ENCODE measurements around the gene URGCP.

DNA sequence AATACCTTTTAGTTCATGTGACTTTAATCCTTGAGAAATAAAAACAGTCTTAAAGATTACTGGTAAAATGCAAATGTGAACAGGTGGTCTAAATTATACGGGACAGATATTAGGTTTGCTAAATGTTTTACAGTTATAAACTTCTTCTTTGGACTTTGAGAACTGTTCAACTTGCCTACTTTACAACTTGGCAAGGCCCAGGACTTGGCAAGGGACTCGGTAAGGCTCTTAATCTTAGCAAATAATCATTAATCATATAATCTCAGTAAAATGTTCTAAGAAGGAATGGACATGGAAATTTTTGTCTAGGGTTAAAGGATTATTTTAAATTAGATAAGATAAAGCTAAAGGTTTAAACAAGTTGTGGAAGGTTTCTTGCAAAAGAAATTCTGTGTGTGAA lies 15.0 kb upstream of the URGCP start:
- TF ChIP-seq, protein P1, sequence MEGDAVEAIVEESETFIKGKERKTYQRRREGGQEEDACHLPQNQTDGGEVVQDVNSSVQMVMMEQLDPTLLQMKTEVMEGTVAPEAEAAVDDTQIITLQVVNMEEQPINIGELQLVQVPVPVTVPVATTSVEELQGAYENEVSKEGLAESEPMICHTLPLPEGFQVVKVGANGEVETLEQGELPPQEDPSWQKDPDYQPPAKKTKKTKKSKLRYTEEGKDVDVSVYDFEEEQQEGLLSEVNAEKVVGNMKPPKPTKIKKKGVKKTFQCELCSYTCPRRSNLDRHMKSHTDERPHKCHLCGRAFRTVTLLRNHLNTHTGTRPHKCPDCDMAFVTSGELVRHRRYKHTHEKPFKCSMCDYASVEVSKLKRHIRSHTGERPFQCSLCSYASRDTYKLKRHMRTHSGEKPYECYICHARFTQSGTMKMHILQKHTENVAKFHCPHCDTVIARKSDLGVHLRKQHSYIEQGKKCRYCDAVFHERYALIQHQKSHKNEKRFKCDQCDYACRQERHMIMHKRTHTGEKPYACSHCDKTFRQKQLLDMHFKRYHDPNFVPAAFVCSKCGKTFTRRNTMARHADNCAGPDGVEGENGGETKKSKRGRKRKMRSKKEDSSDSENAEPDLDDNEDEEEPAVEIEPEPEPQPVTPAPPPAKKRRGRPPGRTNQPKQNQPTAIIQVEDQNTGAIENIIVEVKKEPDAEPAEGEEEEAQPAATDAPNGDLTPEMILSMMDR (conservative IDR thresholded peaks at IDR 0.05 in 1 of 2, IDR thresholded peaks at IDR 0.05 in 1 of 2; ENCODE audit: low read depth in 1 of 2, low read length in 2 of 2): no peak
- TF ChIP-seq EZH2 (IDR thresholded peaks at IDR 0.05; ENCODE audit: low read length, missing control alignments): no peak
